Measurements from ENCODE around the gene EFHD2. TPM values are rescaled to one million over a fixed set of nuclear protein-coding genes. Genes with fewer than 3 reads are reported as not detected.

Gene EFHD2
- total and polyA plus RNA-seq, 2 of the 8 experiments (the other 6 are each of a cell fraction or from before 2014, with no cell fraction given) = 24.4 to 25.1 TPM

GRCh38 chr1:15399710-15400109, 10.0 kb upstream of the EFHD2 start:
- Histone ChIP-seq H4K91ac (replicated peaks; ENCODE audit: insufficient read length, low read length) (no peak overlapping the region), H3K79me2 (ENCODE audit: control insufficient read depth in 1 of 2, insufficient read depth in 2 of 2, low read length in 2 of 2) (no peaks in the 10 kb centered on the region), H3K4me2 (ENCODE audit: insufficient read depth in 1 of 2, low read depth in 2 of 2, low read length in 2 of 2) (no peak overlapping the region), H4K5ac (ENCODE audit: insufficient read length, low read depth, low read length) (no peak overlapping the region), H3K9me3 (ENCODE audit: insufficient read depth in 2 of 2, low read depth in 1 of 2, low read length in 1 of 2) (peaks cover 0 to 9% of the 10 kb centered on the region in 2 experiments; a peak in 2 of 4 replicates), H3K4me1 (replicated peaks in 1 of 4; ENCODE audit: control insufficient read depth in 3 of 4, insufficient read depth in 4 of 4, low read length in 3 of 4) (no peaks in the 10 kb centered on the region), H3K4me3 (ENCODE audit: extremely low read depth in 1 of 4, insufficient read depth in 2 of 4, low read depth in 3 of 4, low read length in 4 of 4) (no peak overlapping the region), H3K14ac (ENCODE audit: insufficient read length) (no peak overlapping the region), H3K27ac (ENCODE audit: low read depth, low read length) (no peak overlapping the region), H2AFZ (ENCODE audit: low read length) (no peak overlapping the region), H2BK15ac (ENCODE audit: low read length) (no peak overlapping the region), H2BK20ac (ENCODE audit: low read length) (no peak overlapping the region), H2BK5ac (ENCODE audit: low read depth, low read length) (no peak overlapping the region), H4K8ac (ENCODE audit: extremely low read depth, insufficient read depth, low read length) (no peak overlapping the region; the same call in 1 of the 2 replicates), H3K56ac (replicated peaks; ENCODE audit: insufficient read length, low read depth, low read length) (no peak overlapping the region), H3K18ac (ENCODE audit: extremely low read depth, low read length) (no peak overlapping the region), H3K23ac (ENCODE audit: insufficient read length) (no peak overlapping the region), H2BK12ac (ENCODE audit: low read depth, low read length) (no peak overlapping the region), H3K4ac (replicated peaks; ENCODE audit: insufficient read length, low read depth, low read length) (no peak overlapping the region), H3K9ac (replicated peaks in 1 of 4; ENCODE audit: extremely low read depth in 1 of 4, low read depth in 3 of 4, low read length in 3 of 4) (no peak overlapping the region), H3K79me1 (ENCODE audit: low read depth, low read length) (no peaks in the 10 kb centered on the region), H3K36me3 (ENCODE audit: control insufficient read depth in 2 of 4, insufficient read depth in 4 of 4, low read length in 3 of 4) (no peaks in the 10 kb centered on the region), H2BK120ac (replicated peaks; ENCODE audit: low read depth, low read length) (no peak overlapping the region), H3K27me3 (replicated peaks in 1 of 4; ENCODE audit: control insufficient read depth in 3 of 4, extremely low read depth in 1 of 4, insufficient read depth in 3 of 4, low read length in 3 of 4) (0 out of 7 replicates have a peak, but pooled peaks cover 0 to under 1% (median 0%) of the 10 kb centered on the region in 4 experiments), H2AK5ac (ENCODE audit: low read depth, low read length) (no peak overlapping the region), H4K20me1 (replicated peaks in 1 of 2; ENCODE audit: control insufficient read depth in 1 of 2, insufficient read depth in 2 of 2, low read length in 2 of 2) (no peaks in the 10 kb centered on the region), H3K23me2 (ENCODE audit: low read depth, low read length) (no peaks in the 10 kb centered on the region)
- ChIA-PET POLR2A (ENCODE audit: partially characterized antibody) (interaction anchor here (1.6 kb wide), 1 partner anchor 12 kb away, joined by 5 read pairs; no protein-coding TSS in a partner anchor), CTCF (ENCODE audit: partially characterized antibody) (interaction anchor here (1.1 to 3.8 kb wide), 5 partner anchors 9 to 75 kb away, joined by 3 to 11 read pairs (median 3); no protein-coding TSS in a partner anchor)
- TF ChIP-seq JUN (IDR thresholded peaks at IDR 0.05; ENCODE audit: low read depth, low read length) (no peak), ASH2L (IDR thresholded peaks at IDR 0.05; ENCODE audit: low read length) (no peak), KDM1A (IDR thresholded peaks at IDR 0.05; ENCODE audit: borderline replicate concordance, low read length) (no peak)
- TF ChIP-seq, protein P1, sequence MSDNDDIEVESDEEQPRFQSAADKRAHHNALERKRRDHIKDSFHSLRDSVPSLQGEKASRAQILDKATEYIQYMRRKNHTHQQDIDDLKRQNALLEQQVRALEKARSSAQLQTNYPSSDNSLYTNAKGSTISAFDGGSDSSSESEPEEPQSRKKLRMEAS (IDR thresholded peaks at IDR 0.05) = no peak
- 78% methylated on average over 2 of the region's 2 CpGs; no CpG with 5 or more reads in 1 of the 2 experiments for WGBS, 2 experiments (ENCODE audit: extremely low coverage in 1 of 2, insufficient coverage in 1 of 2, insufficient read length in 1 of 2, insufficient replicate concordance in 2 of 2, low coverage in 1 of 2, low lambda C conversion rate in 2 of 2, missing lambda C conversion rate in 1 of 2)
- DNase-seq (ENCODE audit: low read depth in 1 of 2, low spot score in 2 of 2) (no peak), FAIRE-seq (no peak)

All from H1 (cell line).